Esophagus muscularis mucosa (tissue), 4 donors: ENCODE results near the gene CHCHD1. TPM values are rescaled to one million over a fixed set of nuclear protein-coding genes. Genes with fewer than 3 reads are reported as not detected.
"Not testable (repeated sequence)": the region's sequence is repeated elsewhere in the genome, so short reads cannot be mapped to it uniquely, and the experiment has no call there.

Source experiments
- DNase-seq: peaks from one replicate; pipeline ENCODE4 v3.0.0-alpha.2; 2017; ENCODE audit errors: extremely low spot score
- H3K27ac ChIP-seq, 4 donors: fragments of 200-600 bp; sonication (generic); replicated peaks in 1 of 4; 1 replicate in 3 of 4; 2 replicates in 1 of 4; pipeline ENCODE4 v1.5.1; 2016 to 2019; ENCODE audit warnings: mild to moderate bottlenecking in 1 of 4
- H3K27me3 ChIP-seq, 4 donors: fragments of 200-600 bp; sonication (generic); one replicate each; pipeline versions ENCODE4 v1.5.1 to v1.6.0; 2016 to 2019
- H3K36me3 ChIP-seq, 4 donors: fragments of 200-600 bp; sonication (generic); one replicate each; pipeline ENCODE4 v1.5.1; 2016 to 2019
- H3K4me1 ChIP-seq, 4 donors: fragments of 200-600 bp; sonication (generic); one replicate each; pipeline ENCODE4 v1.5.1; 2016 to 2019
- H3K4me3 ChIP-seq, 4 donors: fragments of 200-600 bp; sonication (generic); 1 replicate in 2 of 4; 2 replicates in 2 of 4; pipeline ENCODE4 v1.5.1; 2016 to 2019; ENCODE audit warnings: mild to moderate bottlenecking in 4 of 4, moderate library complexity in 1 of 4
- H3K9me3 ChIP-seq, 4 donors: fragments of 200-600 bp; sonication (generic); 1 replicate in 3 of 4; 2 replicates in 1 of 4; pipeline ENCODE4 v1.5.1; 2016 to 2019
- EP300 ChIP-seq: sonication (generic); formaldehyde crosslinking; IDR thresholded peaks from one replicate; pipeline ENCODE4 v1.6.1; 2017; ENCODE audit warnings: antibody characterized with exemption
- POLR2A ChIP-seq: fragments of 450-650 bp; IDR thresholded peaks from one replicate; pipeline ENCODE4 v1.6.1; 2017; ENCODE audit warnings: antibody characterized with exemption, moderate library complexity, mild to moderate bottlenecking, low read depth
- POLR2AphosphoS5 ChIP-seq, 2 donors: sonication (generic); formaldehyde crosslinking; IDR thresholded peaks; one replicate each; pipeline ENCODE4 v1.6.1; 2017; ENCODE audit warnings: antibody characterized with exemption in 2 of 2
- WGBS: methylation state at CpG from one replicate; pipeline ENCODE4 v1.1.5; 2018; 5-methylcytosine and 5-hydroxymethylcytosine counted together
- intact Hi-C: fragments of 100-400 bp; cut with DNase I; formaldehyde crosslinking; loops from one replicate; pipeline ENCODE4 v1.15.1; 2023
- small RNA-seq, 3 donors: library from RNA; depleted of rRNA; stranded (forward); fragments of <200 nt; gene quantifications; one replicate each; pipeline ENCODE3, GENCODE V24; 2016
- total RNA-seq, 4 donors: library from RNA; depleted of rRNA; stranded (reverse); fragments of >200 nt; gene quantifications; one replicate each; pipeline versions ENCODE4 v1.1.0 to v1.2.1, GENCODE V29; 2016
- TF ChIP-seq, protein P1 (sequence below), 3 experiments: fragments of 200-600 bp in 2 of 3; fragments of 450-650 bp in 1 of 3; sonication (generic) in 2 of 3; IDR thresholded peaks; one replicate each; pipeline ENCODE4 v1.5.1; 2017 to 2019; ENCODE audit warnings: antibody characterized with exemption in 3 of 3, mild to moderate bottlenecking in 2 of 3, moderate library complexity in 1 of 3

CHCHD1 gene
- total RNA-seq, 4 donors from 2014 or later, result 14.9 to 32.0 (median 25.6) TPM

DNA sequence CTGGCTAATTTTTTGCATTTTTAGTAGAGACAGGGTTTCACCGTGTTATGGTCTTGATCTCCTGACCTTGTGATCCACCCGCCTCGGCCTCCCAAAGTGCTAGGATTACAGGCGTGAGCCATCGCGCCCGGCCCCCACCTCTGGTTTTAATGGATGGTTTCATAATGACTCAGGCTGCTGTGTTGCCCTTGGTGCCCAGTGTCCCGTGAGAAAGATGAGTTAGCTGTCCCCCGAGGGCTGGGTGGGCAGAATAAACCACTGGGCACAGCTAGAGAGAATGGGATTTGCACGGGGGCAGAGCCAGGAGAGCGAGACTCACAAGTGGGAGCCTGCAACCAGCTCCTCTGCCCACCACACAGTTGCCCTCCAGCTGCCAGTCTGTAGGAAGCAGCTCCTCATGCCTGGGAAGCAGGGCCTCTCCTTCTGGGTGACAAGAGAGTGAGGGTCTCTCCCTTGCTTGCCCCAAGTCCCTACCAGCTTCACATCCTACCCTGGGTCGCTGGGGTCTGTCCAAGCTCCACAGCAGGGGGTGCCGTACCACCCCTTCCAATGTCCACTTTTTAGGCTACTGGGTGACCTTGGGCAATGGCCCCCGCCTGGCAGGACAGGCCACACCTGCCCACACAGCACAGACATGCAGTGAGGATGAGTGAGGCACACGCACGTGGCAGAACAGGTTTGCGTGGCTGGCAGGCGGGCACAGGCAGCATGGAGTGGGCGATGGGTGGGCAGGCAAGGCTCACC lies 45.7 kb downstream of the CHCHD1 start:
- Histone ChIP-seq H3K4me3 (no peak overlapping the region), H3K27ac (no peak overlapping the region), H3K4me1 (no peaks in the 10 kb centered on the region), H3K36me3 (peaks cover 37 to 96% (median 52%) of the 10 kb centered on the region in 4 donors), H3K9me3 (no peaks in the 10 kb centered on the region), H3K27me3 (no peaks in the 10 kb centered on the region)
- TF ChIP-seq POLR2A (no peak), POLR2AphosphoS5 (IDR thresholded peaks at IDR 0.05) (no peak), EP300 (no peak)
- TF ChIP-seq, protein P1, sequence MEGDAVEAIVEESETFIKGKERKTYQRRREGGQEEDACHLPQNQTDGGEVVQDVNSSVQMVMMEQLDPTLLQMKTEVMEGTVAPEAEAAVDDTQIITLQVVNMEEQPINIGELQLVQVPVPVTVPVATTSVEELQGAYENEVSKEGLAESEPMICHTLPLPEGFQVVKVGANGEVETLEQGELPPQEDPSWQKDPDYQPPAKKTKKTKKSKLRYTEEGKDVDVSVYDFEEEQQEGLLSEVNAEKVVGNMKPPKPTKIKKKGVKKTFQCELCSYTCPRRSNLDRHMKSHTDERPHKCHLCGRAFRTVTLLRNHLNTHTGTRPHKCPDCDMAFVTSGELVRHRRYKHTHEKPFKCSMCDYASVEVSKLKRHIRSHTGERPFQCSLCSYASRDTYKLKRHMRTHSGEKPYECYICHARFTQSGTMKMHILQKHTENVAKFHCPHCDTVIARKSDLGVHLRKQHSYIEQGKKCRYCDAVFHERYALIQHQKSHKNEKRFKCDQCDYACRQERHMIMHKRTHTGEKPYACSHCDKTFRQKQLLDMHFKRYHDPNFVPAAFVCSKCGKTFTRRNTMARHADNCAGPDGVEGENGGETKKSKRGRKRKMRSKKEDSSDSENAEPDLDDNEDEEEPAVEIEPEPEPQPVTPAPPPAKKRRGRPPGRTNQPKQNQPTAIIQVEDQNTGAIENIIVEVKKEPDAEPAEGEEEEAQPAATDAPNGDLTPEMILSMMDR (IDR thresholded peaks at IDR 0.05), result no peak
- intact Hi-C loops, result no loop called here
- no peak for DNase-seq
- WGBS, result 97% methylated on average over 15 of the region's 19 CpGs

DNA sequence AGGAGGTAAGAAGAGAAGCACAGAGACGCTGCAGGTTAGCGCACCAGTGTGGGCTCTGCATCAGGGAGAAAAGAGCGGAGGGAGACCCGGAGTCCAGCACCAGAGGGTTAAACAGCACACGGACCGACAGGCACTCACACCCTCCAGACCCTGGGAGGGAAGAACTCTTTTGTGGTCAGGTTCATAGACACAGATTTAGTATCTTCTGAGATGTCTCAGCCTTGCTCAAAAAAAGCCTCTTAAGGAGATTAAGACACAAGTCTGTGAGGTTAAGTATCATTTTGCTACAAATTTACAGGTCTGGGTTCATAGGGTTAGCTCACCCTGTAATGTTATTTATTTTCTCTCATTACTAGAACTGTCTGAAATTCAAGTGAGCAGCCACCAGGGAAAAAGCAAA lies 46.3 kb downstream of the CHCHD1 start:
- intact Hi-C loops, result no loop called here
- Histone ChIP-seq H3K9me3 (no peaks in the 10 kb centered on the region), H3K36me3 (peaks cover 32 to 89% (median 49%) of the 10 kb centered on the region in 4 donors), H3K4me3 (no peak overlapping the region), H3K27me3 (no peaks in the 10 kb centered on the region), H3K27ac (no peak overlapping the region), H3K4me1 (no peaks in the 10 kb centered on the region)
- 90% methylated on average over 6 of the region's 6 CpGs for whole genome bisulfite sequencing
- TF ChIP-seq POLR2A (no peak), POLR2AphosphoS5 (IDR thresholded peaks at IDR 0.05) (no peak), EP300 (no peak)
- TF ChIP-seq, protein P1 (IDR thresholded peaks at IDR 0.05), result no peak
- no peak for DNase-seq

DNA sequence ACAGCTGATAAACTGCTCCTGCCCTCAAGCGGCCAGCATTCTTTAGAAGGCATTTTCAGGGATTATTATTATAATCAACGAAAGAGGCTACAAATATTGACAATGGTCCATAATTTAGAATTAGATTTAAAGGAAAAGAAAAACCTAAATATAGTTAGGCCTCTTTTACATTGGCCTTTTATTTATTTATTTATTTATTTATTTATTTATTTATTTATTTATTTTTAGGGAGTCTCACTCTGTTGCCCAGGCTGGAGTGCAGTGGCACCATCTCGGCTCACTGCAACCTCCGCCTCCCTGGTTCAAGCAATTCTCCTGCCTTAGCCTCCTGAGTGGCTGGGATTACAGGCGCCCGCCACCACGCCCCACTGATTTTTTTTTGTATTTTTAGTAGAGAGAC lies 47.2 kb downstream of the CHCHD1 start:
- H3K27ac ChIP-seq, H3K4me3 ChIP-seq, DNase-seq, H3K9me3 ChIP-seq, H3K4me1 ChIP-seq, intact Hi-C loops, H3K27me3 ChIP-seq: not testable (repeated sequence)
- peaks cover 28 to 80% (median 43%) of the 10 kb centered on the region in 4 donors for H3K36me3 ChIP-seq
- 93% methylated on average over 7 of the region's 7 CpGs for WGBS

Small RNA genes lying within 50 kb of the gene (small RNA-seq; reads per million reads assigned to genes)
- gene AC022400.4 (0 reads per million in 3 donors), gene AC022400.9 (0 reads per million in 3 donors), gene ZSWIM8-AS1 (0 reads per million in 3 donors)

Other genes starting within 250 kb of the CHCHD1 start
- 10 to 100 TPM; 45.6 to 54.8 (median 46.7) TPM for gene USP54, start 190.7 kb upstream of the CHCHD1 start, total RNA-seq
- under 1 TPM in 2 of 4 donors, not detected in 2; 0.17 to 0.29 TPM for gene MYOZ1, start 140.6 kb upstream of the CHCHD1 start, total RNA-seq
- not detected for gene SYNPO2L, start 126.0 kb upstream of the CHCHD1 start, total RNA-seq
- gene AGAP5, start 83.9 kb upstream of the CHCHD1 start, total RNA-seq, result 1 to 10 TPM; 2.3 to 6.6 (median 2.8) TPM
- 10 to 100 TPM; 42.4 to 61.3 (median 53.5) TPM for gene SEC24C, start 37.7 kb upstream of the CHCHD1 start, total RNA-seq
- gene ZSWIM8, start 3.6 kb downstream of the CHCHD1 start, total RNA-seq, result 100 to 1,000 TPM in 3 of 4 donors, 10 to 100 TPM in 1; 66.4 to 123 (median 107) TPM
- gene NDST2, start 29.6 kb downstream of the CHCHD1 start, total RNA-seq, result 10 to 100 TPM; 26.8 to 38.3 (median 31.1) TPM
- gene CAMK2G, start 92.5 kb downstream of the CHCHD1 start, total RNA-seq, result 100 to 1,000 TPM in 3 of 4 donors, 10 to 100 TPM in 1; 96.4 to 201 (median 159) TPM
- gene PLAU, start 129.1 kb downstream of the CHCHD1 start, total RNA-seq, result 10 to 100 TPM in 1 of 4 donors, 1 to 10 TPM in 3; 4.2 to 38.3 (median 6.9) TPM
- 100 to 1,000 TPM; 412 to 555 (median 448) TPM for gene VCL, start 216.1 kb downstream of the CHCHD1 start, total RNA-seq